HepG2 (cell line): Measurements from ENCODE around the gene ASCL3. TPM values are rescaled to one million over a fixed set of nuclear protein-coding genes. Genes with fewer than 3 reads are reported as not detected.

Experiments used
- ATAC-seq: fragments of 200-7000 bp; cut with Tn5 transposase; 3 replicates; pipeline ENCODE4 v1.9.1; 2020; ENCODE audit warnings: mild to moderate bottlenecking, moderate library complexity
- BruUV-seq: library from RNA; stranded (reverse); fragments of 400-500 nt; replicated peaks from 2 replicates; lab custom pipeline; 2021; lab: Mats Ljungman, UMichigan
- CTCF ChIA-PET: fragments of 300-600 bp; formaldehyde crosslinking; extraction: SDS; loops from one replicate; lab custom pipeline; 2021; ENCODE audit warnings: low total read pairs, inconsistent platforms, low intra/inter-chr PET ratio; lab: Yijun Ruan, JAX
- POLR2A ChIA-PET: fragments of 350-600 bp; sonication (Branson Sonifier 250); formaldehyde crosslinking; loops from one replicate; lab custom pipeline; 2020; ENCODE audit warnings: antibody characterized with exemption, inconsistent platforms; lab: Yijun Ruan, JAX
- DNase-seq: peaks from one replicate; pipeline ENCODE4 v3.0.0-alpha.2; 2015; ENCODE audit warnings: low spot score
- FAIRE-seq: peaks from 3 replicates; lab custom pipeline; 2011; peaks lifted over from hg19 to GRCh38; lab: Jason Lieb, UNC
- H2AFZ ChIP-seq: one replicate; pipeline ENCODE4 v1.6.1; 2011; ENCODE audit warnings: low read length, inconsistent platforms
- H3K27ac ChIP-seq: fragments of 300-600 bp; 3 replicates; pipeline ENCODE4 v1.8.0; 2011; ENCODE audit warnings: mixed run types, mild to moderate bottlenecking, mixed read lengths, low read length, inconsistent platforms; ENCODE audit not compliant: insufficient read depth; ENCODE audit errors: extremely low read length
- H3K27me3 ChIP-seq, 2 experiments: fragments of 200-600 bp in 1 of 2; 2 replicates in 1 of 2; 3 replicates in 1 of 2; pipeline versions ENCODE4 v1.6.0 to v1.8.0; 2011; ENCODE audit warnings: low read length in 2 of 2, mild to moderate bottlenecking in 2 of 2, moderate library complexity in 2 of 2, inconsistent platforms in 1 of 2; ENCODE audit not compliant: insufficient read depth in 2 of 2, control insufficient read depth in 1 of 2
- H3K36me3 ChIP-seq, 2 experiments: fragments of 200-600 bp in 1 of 2; replicated peaks in 1 of 2; 2 replicates in 1 of 2; 3 replicates in 1 of 2; pipeline versions ENCODE4 v1.5.1 to v1.8.0; 2011; ENCODE audit warnings: low read length in 2 of 2, inconsistent platforms in 1 of 2; ENCODE audit not compliant: insufficient read depth in 2 of 2, control insufficient read depth in 1 of 2
- H3K4me1 ChIP-seq: 2 replicates; pipeline ENCODE4 v1.5.1; 2012; ENCODE audit warnings: low read length, inconsistent platforms; ENCODE audit not compliant: insufficient read depth
- H3K4me2 ChIP-seq: 2 replicates; pipeline ENCODE4 v1.6.0; 2011; ENCODE audit warnings: low read depth, low read length, inconsistent platforms
- H3K4me3 ChIP-seq, 3 experiments: fragments of 200-600 bp in 1 of 3; sonication (generic), shearing (Covaris generic) in 1 of 3; replicated peaks in 1 of 3; 2 replicates each; pipeline ENCODE4 v1.5.1; 2011 to 2016; ENCODE audit warnings: low read length in 3 of 3, inconsistent platforms in 2 of 3, low read depth in 2 of 3, mild to moderate bottlenecking in 2 of 3, control low read depth in 1 of 3, mixed read lengths in 1 of 3; ENCODE audit not compliant: insufficient read depth in 1 of 3
- H3K79me2 ChIP-seq: one replicate; pipeline ENCODE4 v1.6.1; 2011; ENCODE audit warnings: low read length, inconsistent platforms; ENCODE audit not compliant: insufficient read depth
- H3K9ac ChIP-seq: 2 replicates; pipeline ENCODE4 v1.6.0; 2011; ENCODE audit warnings: mild to moderate bottlenecking, low read depth, low read length, inconsistent platforms; ENCODE audit not compliant: insufficient read depth
- H3K9me3 ChIP-seq: 2 replicates; pipeline ENCODE4 v1.5.1; 2012; ENCODE audit warnings: mild to moderate bottlenecking, low read length
- H4K20me1 ChIP-seq: 2 replicates; pipeline ENCODE4 v1.6.0; 2011; ENCODE audit warnings: inconsistent platforms, mild to moderate bottlenecking, low read length, moderate library complexity; ENCODE audit not compliant: insufficient read depth
- BATF2 ChIP-seq: sonication (generic); formaldehyde crosslinking; IDR thresholded peaks from 2 replicates; pipeline ENCODE4 v1.8.0; 2022; ENCODE audit warnings: mild to moderate bottlenecking, missing genetic modification reagents, moderate library complexity
- CREB1 ChIP-seq, 2 experiments: fragments of 450-650 bp in 1 of 2; IDR thresholded peaks; 2 replicates each; pipeline ENCODE4 v1.6.1; 2016 to 2017; ENCODE audit warnings: control low read depth in 1 of 2, mild to moderate bottlenecking in 1 of 2, missing compliant biosample characterization in 1 of 2, missing genetic modification characterization in 1 of 2
- ELF3 ChIP-seq: IDR thresholded peaks from 2 replicates; pipeline ENCODE4 v1.6.1; 2016; ENCODE audit warnings: missing genetic modification reagents, missing compliant biosample characterization
- HCFC1 ChIP-seq: fragments of 150-350 bp; IDR thresholded peaks from 2 replicates; pipeline ENCODE4 v1.6.1; 2014; ENCODE audit warnings: low read depth, low read length
- JDP2 ChIP-seq: sonication (generic); formaldehyde crosslinking; IDR thresholded peaks from 2 replicates; pipeline ENCODE4 v1.8.1; 2022; ENCODE audit warnings: missing genetic modification reagents, borderline replicate concordance
- MIXL1 ChIP-seq: IDR thresholded peaks from 2 replicates; pipeline ENCODE4 v1.6.1; 2016
- RAD21 ChIP-seq: fragments of 450-650 bp; formaldehyde crosslinking; IDR thresholded peaks from 2 replicates; pipeline ENCODE4 v1.5.0; 2020; ENCODE audit warnings: mild to moderate bottlenecking
- SAFB2 ChIP-seq: sonication (generic); formaldehyde crosslinking; IDR thresholded peaks from 2 replicates; pipeline ENCODE4 v1.5.1; 2020; ENCODE audit warnings: missing genetic modification reagents, low read depth, mild to moderate bottlenecking, borderline replicate concordance
- SAP130 ChIP-seq: IDR thresholded peaks from 2 replicates; pipeline ENCODE4 v1.6.1; 2016; ENCODE audit warnings: low read depth
- SMC3 ChIP-seq: IDR thresholded peaks from 2 replicates; pipeline ENCODE4 v1.6.1; 2011; ENCODE audit warnings: low read length, improper control_type of control experiment
- STAG1 ChIP-seq: sonication (generic); formaldehyde crosslinking; IDR thresholded peaks from 2 replicates; pipeline ENCODE4 v1.4.0; 2020; ENCODE audit warnings: missing genetic modification reagents
- TRIM22 ChIP-seq: fragments of 450-650 bp; IDR thresholded peaks from 2 replicates; pipeline ENCODE4 v1.6.1; 2017
- ZBTB3 ChIP-seq: sonication (generic); formaldehyde crosslinking; IDR thresholded peaks from 2 replicates; pipeline ENCODE4 v1.4.0; 2020; ENCODE audit warnings: low read depth, mild to moderate bottlenecking, moderate library complexity, missing genetic modification reagents, borderline replicate concordance
- ZNF17 ChIP-seq: sonication (generic); formaldehyde crosslinking; IDR thresholded peaks from 2 replicates; pipeline ENCODE4 v1.5.0; 2020; ENCODE audit warnings: mild to moderate bottlenecking, missing genetic modification reagents
- ZNF256 ChIP-seq: sonication (generic); formaldehyde crosslinking; conservative IDR thresholded peaks from 2 replicates; pipeline ENCODE4 v1.4.0; 2020; ENCODE audit warnings: missing genetic modification reagents
- ZNF282 ChIP-seq: fragments of 450-650 bp; IDR thresholded peaks from 2 replicates; pipeline ENCODE4 v1.6.1; 2018; ENCODE audit not compliant: partially characterized antibody
- ZNF350 ChIP-seq: sonication (generic); formaldehyde crosslinking; IDR thresholded peaks from 2 replicates; pipeline ENCODE4 v1.4.0; 2020; ENCODE audit warnings: mild to moderate bottlenecking, low read depth, missing genetic modification reagents, borderline replicate concordance
- ZNF510 ChIP-seq: sonication (generic); formaldehyde crosslinking; IDR thresholded peaks from 2 replicates; pipeline ENCODE4 v1.4.0; 2020; ENCODE audit warnings: low read depth, mild to moderate bottlenecking, missing genetic modification reagents
- ZNF530 ChIP-seq: sonication (generic); formaldehyde crosslinking; IDR thresholded peaks from 2 replicates; pipeline ENCODE4 v1.5.0; 2020; ENCODE audit warnings: low read depth, mild to moderate bottlenecking, missing genetic modification reagents
- ZNF652 ChIP-seq: IDR thresholded peaks from 2 replicates; pipeline ENCODE4 v1.6.1; 2016; ENCODE audit warnings: low read depth, borderline replicate concordance
- ZSCAN22 ChIP-seq: sonication (generic); formaldehyde crosslinking; IDR thresholded peaks from 2 replicates; pipeline ENCODE4 v1.4.0; 2020; ENCODE audit warnings: mild to moderate bottlenecking, missing genetic modification reagents
- WGBS: methylation state at CpG from one replicate; pipeline ENCODE4 v1.1.6; 2017; ENCODE audit warnings: low lambda C conversion rate; 5-methylcytosine and 5-hydroxymethylcytosine counted together
- in situ Hi-C: cut with HindIII; loops from 2 replicates; pipeline ENCODE4 v1.10.0; 2017; ENCODE audit warnings: low pct_unique_long_range_greater_than_20kb; ENCODE audit not compliant: extremely low pct_ligation_motif_present
- intact Hi-C: fragments of 100-400 bp; cut with micrococcal nuclease; formaldehyde crosslinking; loops from one replicate; pipeline ENCODE4 v1.10.0; 2022; ENCODE audit not compliant: unreplicated experiment
- polyA plus RNA-seq, 8 experiments: library from polyadenylated mRNA; depleted of rRNA in 3 of 8; stranded (reverse) in 7 of 8; unstranded in 1 of 8; fragments of >200 nt; fragmentation: Illumina TruSeq in 4 of 8; extraction: Trizol in 4 of 8; gene quantifications; 2 replicates each; pipeline versions ENCODE4 v1.2.1 to v1.2.3, GENCODE V29; 2011 to 2016; ENCODE audit warnings: low read depth in 4 of 8, missing spikeins in 1 of 8, mixed read lengths in 1 of 8; ENCODE audit not compliant: insufficient read depth in 1 of 8
- total RNA-seq, 5 experiments: library from RNA; depleted of rRNA; stranded (reverse); fragments of >200 nt; fragmentation: Illumina TruSeq; extraction: Trizol; gene quantifications; 2 replicates each; pipeline ENCODE4 v1.2.3, GENCODE V29; 2016; ENCODE audit warnings: low read depth in 1 of 5

ASCL3 gene
- total and polyA plus RNA-seq, 2 of the 13 experiments (the other 11 are each of a cell fraction or from before 2014, with no cell fraction given) = not detected

- TF ChIP-seq ZNF530 (CRISPR knock-in tag) (no peak), HCFC1 (no peak)
These were observed 18.6 kb upstream of the ASCL3 start (continued) for GRCh38 chr11:8961401-8961800.

- intact Hi-C loops = loop anchor here (1.0 to 5.0 kb wide), 3 partner anchors 45 to 272 kb away; no protein-coding TSS in a partner anchor
- BruUV-seq = no TSS peak
- TF ChIP-seq TRIM22 (no peak), ZNF17 (CRISPR knock-in tag) (no peak), SAP130 (peak; percentile 23; the same call in 1 of the 2 replicates), MIXL1 (0 out of 2 replicates have a peak, but pooled peaks have one; percentile 23), ZSCAN22 (CRISPR knock-in tag) (no peak), SAFB2 (CRISPR knock-in tag) (no peak), ZNF350 (CRISPR knock-in tag) (no peak), ZNF510 (CRISPR knock-in tag) (no peak), SMC3 (peak; percentile 58; the same call in 1 of the 2 replicates), BATF2 (CRISPR knock-in tag) (no peak), JDP2 (CRISPR knock-in tag) (no peak), ZNF256 (no peak), ZNF652 (CRISPR knock-in tag) (peak; percentile 84), STAG1 (CRISPR knock-in tag) (peak; percentile 79), RAD21 (CRISPR knock-in tag) (peak; percentile 53), ELF3 (CRISPR knock-in tag) (0 out of 2 replicates have a peak, but pooled peaks have one; percentile 17), CREB1 (IDR thresholded peaks at IDR 0.05) (no peak), CREB1 (CRISPR knock-in tag; IDR thresholded peaks at IDR 0.05) (no peak), ZNF282 (no peak), ZBTB3 (CRISPR knock-in tag) (no peak)
These were observed 16.8 kb upstream of the ASCL3 start for GRCh38 chr11:8959546-8960166.

More at GRCh38 chr11:8959546-8960166, 16.8 kb upstream of the ASCL3 start:
- H3K27me3 ChIP-seq = no peaks in the 10 kb centered on the region
- peak; percentile 79 for FAIRE-seq
- H3K4me1 ChIP-seq = peaks cover 12% of the 10 kb centered on the region
- peak; percentile 71 for DNase-seq
- no peak for ATAC-seq
- 88% methylated on average over 2 of the region's 2 CpGs for WGBS
- no peak overlapping the region for H3K4me3 ChIP-seq
- H2AFZ ChIP-seq = no peak overlapping the region
- H3K9ac ChIP-seq = no peak overlapping the region
- ChIA-PET CTCF (interaction anchor here (0.6 to 2.5 kb wide), 4 partner anchors 24 to 146 kb away, joined by 3 to 19 read pairs (median 3); no protein-coding TSS in a partner anchor), POLR2A (interaction anchor here (0.8 to 1.3 kb wide), 3 partner anchors 48 to 278 kb away, joined by 3 to 7 read pairs (median 4); partner anchors contain the start of genes AKIP1 and TRIM66)
- peaks cover 13% of the 10 kb centered on the region for H3K79me2 ChIP-seq
- H4K20me1 ChIP-seq = no peaks in the 10 kb centered on the region
- in situ Hi-C loops = loop anchor here (5.0 to 25.0 kb wide), 2 partner anchors 37 to 272 kb away; partner anchors contain the start of genes RPL27A and TRIM66
- H3K9me3 ChIP-seq = no peaks in the 10 kb centered on the region
- H3K27ac ChIP-seq = no peak overlapping the region
- no peak overlapping the region for H3K4me2 ChIP-seq
- H3K36me3 ChIP-seq = peaks cover 0 to 8% of the 10 kb centered on the region in 2 experiments; a peak in 2 of 5 replicates
